ENCODE measurements around the gene ECE2. TPM values are rescaled to one million over a fixed set of nuclear protein-coding genes. Genes with fewer than 3 reads are reported as not detected.
"Not testable (repeated sequence)": the region's sequence is repeated elsewhere in the genome, so short reads cannot be mapped to it uniquely, and the experiment has no call there.

The ECE2 gene
- total RNA-seq, 1 experiment from 2014 or later = 0.15 TPM

DNA sequence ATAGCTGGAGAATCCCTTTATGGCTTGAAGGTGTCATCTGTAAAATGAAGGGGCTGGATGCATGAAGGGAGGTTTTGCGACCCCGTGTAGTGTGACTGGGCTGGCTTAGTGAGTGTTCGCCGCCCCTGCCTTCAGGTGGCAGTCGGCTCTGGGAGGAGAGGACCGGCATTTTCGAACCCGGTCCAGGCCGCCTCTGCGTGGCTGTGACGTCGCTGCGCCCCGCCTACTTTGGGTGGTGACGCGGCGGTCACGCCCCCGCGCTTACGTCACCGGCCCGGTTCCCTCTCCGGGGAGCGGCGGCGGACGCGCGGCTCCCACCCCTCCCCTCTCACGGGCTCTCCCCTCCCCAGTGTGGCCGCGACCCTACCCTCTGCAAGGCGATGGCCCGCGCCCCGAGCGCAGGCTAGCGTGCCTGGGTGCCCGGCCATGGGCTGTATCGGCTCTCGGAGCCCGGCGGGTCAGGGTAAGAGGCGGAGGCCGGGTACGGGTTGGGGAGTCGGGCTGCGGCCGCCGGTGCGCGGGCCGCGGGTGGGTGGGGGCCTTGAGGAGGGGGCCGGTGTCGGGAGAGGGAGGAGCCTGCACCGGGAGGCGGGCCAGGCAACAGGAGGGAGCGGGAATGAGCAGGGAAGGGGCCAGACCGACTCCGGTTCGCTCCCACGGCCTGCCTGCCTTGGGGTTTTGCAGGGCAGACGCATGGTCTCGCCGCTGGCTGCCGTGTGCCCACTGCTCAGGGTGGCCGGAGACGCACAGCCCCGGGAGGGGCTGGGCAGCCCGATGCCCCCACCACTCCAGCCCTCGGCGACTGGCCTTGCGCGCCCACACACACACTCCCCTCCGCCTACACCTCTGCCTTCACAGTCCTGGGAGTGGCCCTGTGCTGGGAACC lies 60.1 kb downstream of the ECE2 start:
- peaks cover 27% of the 10 kb centered on the region for H3K79me2 ChIP-seq (ENCODE audit: low read length)
- H3K9ac ChIP-seq (ENCODE audit: low read length) = peak overlapping the region; percentile 79
- no peaks in the 10 kb centered on the region for H3K9me2 ChIP-seq (replicated peaks; ENCODE audit: insufficient read depth, low read length)
- H4K20me1 ChIP-seq (ENCODE audit: insufficient read depth, low read depth, low read length) = peaks cover 34% of the 10 kb centered on the region
- peak; percentile 97 for DNase-seq
- H3K4me1 ChIP-seq (ENCODE audit: low read length) = peaks cover 25% of the 10 kb centered on the region
- H3K27me3 ChIP-seq (ENCODE audit: low read length) = no peaks in the 10 kb centered on the region
- H3K27ac ChIP-seq (ENCODE audit: low read length) = peak overlapping the region; percentile 53
- H2AFZ ChIP-seq (ENCODE audit: low read length) = no peak overlapping the region
- H3K36me3 ChIP-seq (ENCODE audit: insufficient read depth, low read length) = peaks cover 26% of the 10 kb centered on the region; the same call in 1 of the 2 replicates
- peak overlapping the region; percentile 77 for H3K4me3 ChIP-seq (ENCODE audit: low read length)
- H3K9me3 ChIP-seq (ENCODE audit: low read length) = no peaks in the 10 kb centered on the region
- peak overlapping the region; percentile 73 for H3K4me2 ChIP-seq (ENCODE audit: low read depth, low read length, poor library complexity, severe bottlenecking)

DNA sequence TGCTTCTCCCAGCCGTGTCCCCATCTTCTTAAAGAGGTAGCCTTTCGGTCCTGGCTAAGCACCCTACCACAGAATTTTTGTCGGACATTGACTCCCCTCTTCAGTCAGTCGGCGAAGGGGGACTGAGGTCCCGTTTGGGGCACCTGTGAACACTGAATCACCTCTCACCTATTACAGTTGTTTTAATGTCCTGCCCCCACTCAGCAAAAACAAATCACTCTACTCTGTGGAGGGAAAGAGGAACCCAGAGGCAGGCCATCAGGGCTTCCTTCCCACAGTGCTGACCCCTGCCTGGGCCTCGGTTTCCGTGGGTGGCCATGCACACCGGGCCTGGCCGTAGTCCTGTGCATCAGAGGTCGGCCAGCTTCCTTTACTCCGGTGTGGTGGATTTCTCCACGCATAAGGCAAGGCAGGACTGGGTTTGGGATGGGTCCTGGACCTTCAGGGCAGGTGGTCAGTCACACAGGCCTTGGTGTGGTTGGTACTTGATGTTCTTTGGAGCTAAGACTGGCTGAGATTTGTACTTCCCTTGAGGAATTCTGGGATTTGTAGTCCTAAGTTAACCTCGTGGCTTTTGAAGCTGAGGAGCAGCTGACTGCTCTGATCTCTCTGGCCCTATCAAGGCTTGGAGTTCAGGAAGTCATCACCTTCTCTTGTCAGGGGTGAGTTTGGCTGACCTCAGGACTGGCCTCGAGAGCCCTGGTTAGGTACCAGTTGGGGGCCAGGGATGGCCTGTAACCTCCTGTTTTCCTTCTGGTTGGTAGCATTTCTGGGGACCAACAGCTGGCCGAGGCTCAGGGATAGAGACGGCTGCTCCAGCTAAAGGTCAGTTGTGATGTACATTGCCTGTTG lies 61.0 kb downstream of the ECE2 start:
- H3K9me3 ChIP-seq (ENCODE audit: low read length) = no peaks in the 10 kb centered on the region
- peaks cover 28% of the 10 kb centered on the region for H4K20me1 ChIP-seq (ENCODE audit: insufficient read depth, low read depth, low read length)
- no peaks in the 10 kb centered on the region for H3K27me3 ChIP-seq (ENCODE audit: low read length)
- H3K4me1 ChIP-seq (ENCODE audit: low read length) = peaks cover 25% of the 10 kb centered on the region
- H3K9me2 ChIP-seq (replicated peaks; ENCODE audit: insufficient read depth, low read length) = no peaks in the 10 kb centered on the region
- DNase-seq = peak; percentile 70
- H3K4me3 ChIP-seq (ENCODE audit: low read length) = peak overlapping the region; percentile 77
- H3K27ac ChIP-seq (ENCODE audit: low read length) = peak overlapping the region; percentile 12
- H3K4me2 ChIP-seq (ENCODE audit: low read depth, low read length, poor library complexity, severe bottlenecking) = peak overlapping the region; percentile 73
- H2AFZ ChIP-seq (ENCODE audit: low read length) = no peak overlapping the region
- peak overlapping the region; percentile 79 for H3K9ac ChIP-seq (ENCODE audit: low read length)
- peaks cover 27% of the 10 kb centered on the region for H3K79me2 ChIP-seq (ENCODE audit: low read length)
- H3K36me3 ChIP-seq (ENCODE audit: insufficient read depth, low read length) = peaks cover 17% of the 10 kb centered on the region; the same call in 1 of the 2 replicates

DNA sequence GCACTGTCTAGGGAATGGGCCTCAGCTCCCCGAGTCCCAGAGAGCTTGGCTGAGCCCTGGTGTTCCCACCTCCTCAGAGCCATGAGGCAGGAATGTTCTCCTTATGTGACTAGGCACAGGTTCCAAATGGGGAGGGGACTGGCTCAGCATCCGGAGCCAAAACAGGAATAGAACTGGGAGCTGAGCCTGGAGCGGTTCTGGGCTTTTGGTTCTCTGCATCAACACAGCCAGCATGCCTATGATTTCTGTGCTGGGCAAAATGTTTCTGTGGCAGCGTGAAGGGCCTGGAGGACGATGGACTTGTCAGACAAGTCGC lies 61.5 kb downstream of the ECE2 start, which contains the start of gene FAM131A:
TSS of gene FAM131A (plus strand) at position 202 of the 316 bp plus-strand sequence. CDS start at position 233, 31 bp downstream.
- H3K9ac ChIP-seq (ENCODE audit: low read length) = peak within 1 kb of the TSS; percentile 79
- no peaks in the 10 kb centered on the region for H3K9me2 ChIP-seq (replicated peaks; ENCODE audit: insufficient read depth, low read length)
- peaks cover 24% of the 10 kb centered on the region for H4K20me1 ChIP-seq (ENCODE audit: insufficient read depth, low read depth, low read length)
- H3K4me2 ChIP-seq (ENCODE audit: low read depth, low read length, poor library complexity, severe bottlenecking) = peak within 1 kb of the TSS; percentile 73
- H3K4me3 ChIP-seq (ENCODE audit: low read length) = peak within 1 kb of the TSS; percentile 77
- no peaks in the 10 kb centered on the region for H3K9me3 ChIP-seq (ENCODE audit: low read length)
- H3K36me3 ChIP-seq (ENCODE audit: insufficient read depth, low read length) = peaks cover 12% of the 10 kb centered on the region; the same call in 1 of the 2 replicates
- DNase-seq = no peak
- no peak within 1 kb of the TSS for H2AFZ ChIP-seq (ENCODE audit: low read length)
- H3K79me2 ChIP-seq (ENCODE audit: low read length) = peaks cover 27% of the 10 kb centered on the region
- no peaks in the 10 kb centered on the region for H3K27me3 ChIP-seq (ENCODE audit: low read length)
- H3K27ac ChIP-seq (ENCODE audit: low read length) = peak within 1 kb of the TSS; percentile 12
- peaks cover 25% of the 10 kb centered on the region for H3K4me1 ChIP-seq (ENCODE audit: low read length)

DNA sequence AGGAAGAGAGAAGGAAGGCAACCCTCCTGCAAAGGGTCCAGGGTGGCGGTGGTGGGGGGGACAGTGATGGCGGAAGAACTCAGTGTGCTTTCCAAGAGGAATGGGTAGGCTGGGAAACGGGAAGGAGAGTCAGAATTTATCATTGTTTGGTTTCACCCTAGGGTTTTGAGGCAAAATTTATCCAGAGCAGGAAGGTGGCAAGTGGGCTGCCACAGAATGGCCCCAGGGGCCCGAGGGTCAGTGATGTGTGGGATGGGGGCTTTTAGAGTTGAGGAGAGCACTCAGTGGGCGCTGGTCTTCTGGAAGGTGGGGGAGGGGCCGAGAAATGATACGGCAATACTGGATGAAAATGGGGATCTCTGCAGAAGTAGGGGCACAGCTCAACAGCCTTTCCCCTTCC lies 62.2 kb downstream of the ECE2 start:
- H3K9me2 ChIP-seq (replicated peaks; ENCODE audit: insufficient read depth, low read length) = no peaks in the 10 kb centered on the region
- H3K36me3 ChIP-seq (ENCODE audit: insufficient read depth, low read length) = peaks cover 6% of the 10 kb centered on the region; the same call in 1 of the 2 replicates
- DNase-seq = no peak
- no peak overlapping the region for H3K4me3 ChIP-seq (ENCODE audit: low read length)
- peaks cover 17% of the 10 kb centered on the region for H4K20me1 ChIP-seq (ENCODE audit: insufficient read depth, low read depth, low read length)
- H3K9ac ChIP-seq (ENCODE audit: low read length) = 0 out of 2 replicates have a peak overlapping the region, but pooled peaks have one; percentile 79
- H3K9me3 ChIP-seq (ENCODE audit: low read length) = no peaks in the 10 kb centered on the region
- H2AFZ ChIP-seq (ENCODE audit: low read length) = no peak overlapping the region
- peaks cover 25% of the 10 kb centered on the region for H3K4me1 ChIP-seq (ENCODE audit: low read length)
- peaks cover 27% of the 10 kb centered on the region for H3K79me2 ChIP-seq (ENCODE audit: low read length)
- H3K27me3 ChIP-seq (ENCODE audit: low read length) = no peaks in the 10 kb centered on the region
- no peak overlapping the region for H3K4me2 ChIP-seq (ENCODE audit: low read depth, low read length, poor library complexity, severe bottlenecking)
- H3K27ac ChIP-seq (ENCODE audit: low read length) = no peak overlapping the region

DNA sequence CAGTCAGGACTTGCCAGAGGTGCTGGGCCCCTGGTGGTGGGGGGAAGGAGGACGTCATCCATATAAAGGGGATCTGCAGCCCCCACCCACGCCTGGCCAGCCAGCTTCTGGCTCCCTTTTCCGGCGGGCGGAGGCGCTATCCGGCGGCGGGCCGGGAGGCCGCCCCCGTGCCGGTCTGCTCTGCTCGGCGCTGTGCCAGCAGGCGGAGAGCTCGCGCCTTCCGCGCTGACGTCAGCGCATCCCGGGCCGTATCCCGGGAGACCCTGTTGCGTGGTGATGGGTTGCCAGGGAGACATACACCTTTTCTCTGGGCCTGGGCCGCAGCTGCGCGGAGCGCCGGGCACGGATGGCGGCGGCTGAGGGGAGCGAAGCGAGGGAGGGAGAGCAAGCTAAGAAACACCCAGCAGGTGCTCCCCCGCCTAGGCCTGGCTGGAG lies 62.7 kb downstream of the ECE2 start:
- peaks cover 25% of the 10 kb centered on the region for H3K4me1 ChIP-seq (ENCODE audit: low read length)
- H3K79me2 ChIP-seq (ENCODE audit: low read length) = peaks cover 27% of the 10 kb centered on the region
- no peak overlapping the region for H3K4me3 ChIP-seq (ENCODE audit: low read length)
- H3K27me3 ChIP-seq (ENCODE audit: low read length) = no peaks in the 10 kb centered on the region
- H3K9me2 ChIP-seq (replicated peaks; ENCODE audit: insufficient read depth, low read length) = no peaks in the 10 kb centered on the region
- DNase-seq = no peak
- no peak overlapping the region for H3K9ac ChIP-seq (ENCODE audit: low read length)
- H3K4me2 ChIP-seq (ENCODE audit: low read depth, low read length, poor library complexity, severe bottlenecking) = no peak overlapping the region
- no peak overlapping the region for H2AFZ ChIP-seq (ENCODE audit: low read length)
- peaks cover 5% of the 10 kb centered on the region; the same call in 1 of the 2 replicates for H3K36me3 ChIP-seq (ENCODE audit: insufficient read depth, low read length)
- H4K20me1 ChIP-seq (ENCODE audit: insufficient read depth, low read depth, low read length) = peaks cover 13% of the 10 kb centered on the region
- no peak overlapping the region for H3K27ac ChIP-seq (ENCODE audit: low read length)
- no peaks in the 10 kb centered on the region for H3K9me3 ChIP-seq (ENCODE audit: low read length)

DNA sequence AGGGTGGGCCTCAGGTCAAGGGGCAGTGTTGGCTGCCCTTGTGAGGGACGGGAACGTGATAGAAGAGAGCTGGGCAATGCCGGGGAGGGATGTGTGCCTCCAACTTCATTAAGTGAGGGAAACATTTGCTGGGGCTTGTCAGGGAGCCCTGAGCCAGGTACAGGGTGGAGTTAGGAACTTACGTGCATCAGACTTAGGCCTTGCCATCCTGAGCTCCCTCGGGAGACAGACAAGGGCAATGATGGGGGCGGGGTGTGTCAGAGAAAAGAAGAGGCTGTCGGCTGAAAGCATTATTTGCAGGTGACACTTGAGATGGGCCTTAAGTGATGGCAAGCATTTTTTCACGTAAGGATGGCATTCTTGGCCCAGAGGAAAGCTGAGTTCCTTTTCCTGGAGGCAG lies 63.2 kb downstream of the ECE2 start:
- H3K79me2 ChIP-seq (ENCODE audit: low read length) = peaks cover 27% of the 10 kb centered on the region
- peaks cover 25% of the 10 kb centered on the region for H3K4me1 ChIP-seq (ENCODE audit: low read length)
- no peaks in the 10 kb centered on the region for H3K9me2 ChIP-seq (replicated peaks; ENCODE audit: insufficient read depth, low read length)
- no peaks in the 10 kb centered on the region for H3K9me3 ChIP-seq (ENCODE audit: low read length)
- no peak overlapping the region for H3K27ac ChIP-seq (ENCODE audit: low read length)
- DNase-seq = no peak
- H3K27me3 ChIP-seq (ENCODE audit: low read length) = no peaks in the 10 kb centered on the region
- H3K4me2 ChIP-seq (ENCODE audit: low read depth, low read length, poor library complexity, severe bottlenecking) = no peak overlapping the region
- H3K9ac ChIP-seq (ENCODE audit: low read length) = no peak overlapping the region
- H3K4me3 ChIP-seq (ENCODE audit: low read length) = no peak overlapping the region
- H2AFZ ChIP-seq (ENCODE audit: low read length) = no peak overlapping the region
- peaks cover 8% of the 10 kb centered on the region for H4K20me1 ChIP-seq (ENCODE audit: insufficient read depth, low read depth, low read length)
- peaks cover 3% of the 10 kb centered on the region; the same call in 1 of the 2 replicates for H3K36me3 ChIP-seq (ENCODE audit: insufficient read depth, low read length)

DNA sequence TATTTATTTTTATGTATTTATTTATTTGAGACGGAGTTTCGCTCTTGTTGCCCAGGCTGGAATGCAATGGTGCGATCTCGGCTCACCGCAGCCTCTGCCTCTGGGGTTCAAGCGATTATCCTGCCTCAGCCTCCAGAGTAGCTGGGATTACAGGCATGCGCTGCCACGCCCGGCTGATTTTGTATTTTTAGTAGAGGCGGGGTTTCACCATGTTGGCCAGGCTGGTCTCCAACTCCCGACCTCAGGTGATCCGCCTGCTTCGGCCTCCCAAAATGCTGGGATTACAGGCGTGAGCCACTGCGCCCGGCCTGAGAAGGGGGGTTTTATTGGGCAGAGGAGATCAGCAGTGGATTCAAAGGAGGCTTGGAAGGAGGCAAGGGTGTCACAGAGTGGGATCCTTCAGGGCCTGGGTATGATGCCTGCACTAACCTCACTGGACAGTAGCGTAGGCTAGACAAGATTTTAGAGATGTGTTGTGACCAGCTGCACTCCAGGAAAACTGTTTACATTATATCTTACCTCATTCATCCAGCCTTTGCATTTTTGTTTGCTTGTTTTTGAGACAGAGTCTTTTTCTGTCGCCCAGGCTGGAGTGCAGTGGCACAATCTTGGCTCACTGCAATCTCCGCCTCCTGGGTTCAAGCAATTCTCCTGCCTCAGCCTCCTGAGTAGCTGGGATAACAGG lies 63.8 kb downstream of the ECE2 start:
- not testable (repeated sequence) for H3K9ac ChIP-seq (ENCODE audit: low read length); H2AFZ ChIP-seq (ENCODE audit: low read length); H3K4me2 ChIP-seq (ENCODE audit: low read depth, low read length, poor library complexity, severe bottlenecking); H3K9me3 ChIP-seq (ENCODE audit: low read length); H3K27ac ChIP-seq (ENCODE audit: low read length); H3K9me2 ChIP-seq (replicated peaks; ENCODE audit: insufficient read depth, low read length); H4K20me1 ChIP-seq (ENCODE audit: insufficient read depth, low read depth, low read length); DNase-seq; H3K4me3 ChIP-seq (ENCODE audit: low read length); H3K36me3 ChIP-seq (ENCODE audit: insufficient read depth, low read length); H3K27me3 ChIP-seq (ENCODE audit: low read length)
- Histone ChIP-seq H3K79me2 (ENCODE audit: low read length) (peaks cover 27% of the 10 kb centered on the region), H3K4me1 (ENCODE audit: low read length) (peaks cover 23% of the 10 kb centered on the region)
